GM23338 (cell line): ENCODE data around the gene USP24.

ENCODE experiments used
- CREB1 ChIP-seq: fragments of 250-450 bp; sonication (Bioruptor Pico); IDR thresholded peaks from 2 replicates; pipeline ENCODE4 v1.5.0; 2020; ENCODE audit warnings: low read depth, mild to moderate bottlenecking, moderate library complexity
- CTCF ChIP-seq, 2 experiments: fragments of 200-600 bp in 1 of 2; sonication (generic) in 1 of 2; conservative IDR thresholded peaks; 2 replicates each; pipeline versions ENCODE4 v1.5.1 to v1.6.1; 2016 to 2017; ENCODE audit warnings: antibody characterized with exemption in 2 of 2, low read depth in 2 of 2, mild to moderate bottlenecking in 2 of 2, moderate library complexity in 1 of 2
- ETS1 ChIP-seq: IDR thresholded peaks from 2 replicates; pipeline ENCODE4 v1.6.1; 2016; ENCODE audit warnings: antibody characterized with exemption
- EZH2 ChIP-seq: fragments of 200-600 bp; sonication (generic); IDR thresholded peaks from one replicate; pipeline ENCODE4 v1.8.0; 2017; ENCODE audit warnings: antibody characterized with exemption, mild to moderate bottlenecking, low read depth; ENCODE audit not compliant: unreplicated experiment
- EZH2phosphoT487 ChIP-seq: fragments of 200-600 bp; sonication (generic); IDR thresholded peaks from one replicate; pipeline ENCODE4 v1.8.1; 2018; ENCODE audit warnings: antibody characterized with exemption; ENCODE audit not compliant: unreplicated experiment
- JUNB ChIP-seq: IDR thresholded peaks from one replicate; pipeline ENCODE4 v1.6.1; 2016; ENCODE audit warnings: antibody characterized with exemption; ENCODE audit not compliant: unreplicated experiment
- NANOG ChIP-seq: IDR thresholded peaks from 2 replicates; pipeline ENCODE4 v1.6.1; 2016; ENCODE audit warnings: antibody characterized with exemption, borderline replicate concordance
- POLR2AphosphoS5 ChIP-seq: IDR thresholded peaks from 2 replicates; pipeline ENCODE4 v1.6.1; 2016; ENCODE audit warnings: antibody characterized with exemption, low read depth
- REST ChIP-seq: IDR thresholded peaks from one replicate; pipeline ENCODE4 v1.6.1; 2018; ENCODE audit warnings: antibody characterized with exemption; ENCODE audit not compliant: unreplicated experiment
- STAT1 ChIP-seq: IDR thresholded peaks from one replicate; pipeline ENCODE4 v1.6.1; 2016; ENCODE audit warnings: antibody characterized with exemption; ENCODE audit not compliant: unreplicated experiment

GRCh38 chr1:55230659-55231058, 15.5 kb upstream of the USP24 start:
- TF ChIP-seq POLR2AphosphoS5 (no peak), JUNB (no peak), CTCF (conservative IDR thresholded peaks at IDR 0.05; ENCODE audit: low read depth in 2 of 2) (no peak), NANOG (no peak), EZH2 (no peak), ETS1 (no peak), EZH2phosphoT487 (no peak), STAT1 (no peak), REST (no peak), CREB1 (CRISPR knock-in tag) (no peak)
